ENCODE results near the gene PHLPP1.

GRCh38 chr18:62767836-62768557, 52.7 kb downstream of the PHLPP1 start:
- TF ChIP-seq, protein P1, sequence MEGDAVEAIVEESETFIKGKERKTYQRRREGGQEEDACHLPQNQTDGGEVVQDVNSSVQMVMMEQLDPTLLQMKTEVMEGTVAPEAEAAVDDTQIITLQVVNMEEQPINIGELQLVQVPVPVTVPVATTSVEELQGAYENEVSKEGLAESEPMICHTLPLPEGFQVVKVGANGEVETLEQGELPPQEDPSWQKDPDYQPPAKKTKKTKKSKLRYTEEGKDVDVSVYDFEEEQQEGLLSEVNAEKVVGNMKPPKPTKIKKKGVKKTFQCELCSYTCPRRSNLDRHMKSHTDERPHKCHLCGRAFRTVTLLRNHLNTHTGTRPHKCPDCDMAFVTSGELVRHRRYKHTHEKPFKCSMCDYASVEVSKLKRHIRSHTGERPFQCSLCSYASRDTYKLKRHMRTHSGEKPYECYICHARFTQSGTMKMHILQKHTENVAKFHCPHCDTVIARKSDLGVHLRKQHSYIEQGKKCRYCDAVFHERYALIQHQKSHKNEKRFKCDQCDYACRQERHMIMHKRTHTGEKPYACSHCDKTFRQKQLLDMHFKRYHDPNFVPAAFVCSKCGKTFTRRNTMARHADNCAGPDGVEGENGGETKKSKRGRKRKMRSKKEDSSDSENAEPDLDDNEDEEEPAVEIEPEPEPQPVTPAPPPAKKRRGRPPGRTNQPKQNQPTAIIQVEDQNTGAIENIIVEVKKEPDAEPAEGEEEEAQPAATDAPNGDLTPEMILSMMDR (conservative IDR thresholded peaks at IDR 0.05; ENCODE audit: low read depth, low read length): no peak
- TF ChIP-seq EZH2 (IDR thresholded peaks at IDR 0.05; ENCODE audit: borderline replicate concordance, low read depth, low read length, poor library complexity, severe bottlenecking): no peak
